ENCODE measurements around the gene ZNF132. TPM values are rescaled to one million over a fixed set of nuclear protein-coding genes. Genes with fewer than 3 reads are reported as not detected.

Gene ZNF132
- total and polyA plus RNA-seq, 9 donors, result 3.0 to 9.5 (median 4.8) TPM

GRCh38 chr19:58388175-58388526 lies 51.8 kb downstream of the ZNF132 start:
- H3K27ac ChIP-seq (ENCODE audit: low read length), result no peak overlapping the region
- 89% methylated on average over 1 of the region's 3 CpGs for WGBS (ENCODE audit: insufficient coverage)
- no peaks in the 10 kb centered on the region for H3K9me3 ChIP-seq (replicated peaks; ENCODE audit: control insufficient read depth, low read depth, low read length)
- peaks cover 38% of the 10 kb centered on the region for H3K36me3 ChIP-seq (ENCODE audit: control insufficient read depth, insufficient read depth, low read length)
- H3K4me1 ChIP-seq (ENCODE audit: control insufficient read depth, insufficient read depth, low read length), result peaks cover 24% of the 10 kb centered on the region
- H3K27me3 ChIP-seq (ENCODE audit: control insufficient read depth, insufficient read depth, low read length), result no peaks in the 10 kb centered on the region
- DNase-seq, result no peak
- H3K4me3 ChIP-seq (ENCODE audit: low read length), result peak overlapping the region; percentile 79

- no peak for DNase-seq
- 17% methylated on average over 24 of the region's 39 CpGs for WGBS (ENCODE audit: insufficient coverage)
- Histone ChIP-seq H3K9me3 (replicated peaks; ENCODE audit: control insufficient read depth, low read depth, low read length) (no peaks in the 10 kb centered on the region), H3K4me3 (ENCODE audit: low read length) (peak overlapping the region; percentile 79), H3K27me3 (ENCODE audit: control insufficient read depth, insufficient read depth, low read length) (no peaks in the 10 kb centered on the region), H3K36me3 (ENCODE audit: control insufficient read depth, insufficient read depth, low read length) (peaks cover 32% of the 10 kb centered on the region), H3K4me1 (ENCODE audit: control insufficient read depth, insufficient read depth, low read length) (peaks cover 24% of the 10 kb centered on the region), H3K27ac (ENCODE audit: low read length) (peak overlapping the region; percentile 43)
These were observed 52.4 kb downstream of the ZNF132 start for GRCh38 chr19:58387338-58388174.

GRCh38 chr19:58386576-58387337 lies 53.2 kb downstream of the ZNF132 start, which contains the start of gene RPS5:
TSS of gene RPS5 (plus strand) at chr19:58387269. CDS start at chr19:58388138, 869 bp downstream.
- H3K36me3 ChIP-seq (ENCODE audit: control insufficient read depth, insufficient read depth, low read length), result peaks cover 26% of the 10 kb centered on the region
- no peaks in the 10 kb centered on the region for H3K9me3 ChIP-seq (replicated peaks; ENCODE audit: control insufficient read depth, low read depth, low read length)
- H3K4me1 ChIP-seq (ENCODE audit: control insufficient read depth, insufficient read depth, low read length), result peaks cover 26% of the 10 kb centered on the region
- WGBS (ENCODE audit: insufficient coverage), result under 1% methylated on average over 62 of the region's 64 CpGs
- peak within 1 kb of the TSS; percentile 79 for H3K4me3 ChIP-seq (ENCODE audit: low read length)
- H3K27me3 ChIP-seq (ENCODE audit: control insufficient read depth, insufficient read depth, low read length), result no peaks in the 10 kb centered on the region
- H3K27ac ChIP-seq (ENCODE audit: low read length), result peak within 1 kb of the TSS; percentile 98
- peak; percentile 100 for DNase-seq

GRCh38 chr19:58385891-58386575 lies 53.9 kb downstream of the ZNF132 start:
- DNase-seq, result peak; percentile 42
- WGBS (ENCODE audit: insufficient coverage), result under 1% methylated on average over 25 of the region's 36 CpGs
- Histone ChIP-seq H3K9me3 (replicated peaks; ENCODE audit: control insufficient read depth, low read depth, low read length) (no peaks in the 10 kb centered on the region), H3K4me3 (ENCODE audit: low read length) (peak overlapping the region; percentile 79), H3K27me3 (ENCODE audit: control insufficient read depth, insufficient read depth, low read length) (no peaks in the 10 kb centered on the region), H3K27ac (ENCODE audit: low read length) (peak overlapping the region; percentile 98), H3K4me1 (ENCODE audit: control insufficient read depth, insufficient read depth, low read length) (peaks cover 30% of the 10 kb centered on the region), H3K36me3 (ENCODE audit: control insufficient read depth, insufficient read depth, low read length) (peaks cover 19% of the 10 kb centered on the region)

GRCh38 chr19:58385313-58385890 lies 54.6 kb downstream of the ZNF132 start:
- Histone ChIP-seq H3K36me3 (ENCODE audit: control insufficient read depth, insufficient read depth, low read length) (peaks cover 13% of the 10 kb centered on the region), H3K27ac (ENCODE audit: low read length) (peak overlapping the region; percentile 98), H3K4me3 (ENCODE audit: low read length) (peak overlapping the region; percentile 79), H3K4me1 (ENCODE audit: control insufficient read depth, insufficient read depth, low read length) (peaks cover 31% of the 10 kb centered on the region), H3K27me3 (ENCODE audit: control insufficient read depth, insufficient read depth, low read length) (no peaks in the 10 kb centered on the region), H3K9me3 (replicated peaks; ENCODE audit: control insufficient read depth, low read depth, low read length) (no peaks in the 10 kb centered on the region)
- DNase-seq, result no peak
- 67% methylated on average over 8 of the region's 9 CpGs for WGBS (ENCODE audit: insufficient coverage)

GRCh38 chr19:58382997-58383603 lies 56.9 kb downstream of the ZNF132 start:
- no peak for DNase-seq
- H3K9me3 ChIP-seq (replicated peaks; ENCODE audit: control insufficient read depth, low read depth, low read length), result no peaks in the 10 kb centered on the region
- H3K36me3 ChIP-seq (ENCODE audit: control insufficient read depth, insufficient read depth, low read length), result peaks cover 2% of the 10 kb centered on the region
- H3K27me3 ChIP-seq (ENCODE audit: control insufficient read depth, insufficient read depth, low read length), result no peaks in the 10 kb centered on the region
- peaks cover 40% of the 10 kb centered on the region for H3K4me1 ChIP-seq (ENCODE audit: control insufficient read depth, insufficient read depth, low read length)
- H3K4me3 ChIP-seq (ENCODE audit: low read length), result no peak overlapping the region
- H3K27ac ChIP-seq (ENCODE audit: low read length), result no peak overlapping the region
- 84% methylated on average over 4 of the region's 6 CpGs for WGBS (ENCODE audit: insufficient coverage)

Other genes with a start within 250 kb of the ZNF132 start
- 24.2 TPM for gene ZNF544, start 211.2 kb downstream of the ZNF132 start, total RNA-seq
- gene ZNF544, start 211.2 kb downstream of the ZNF132 start, polyA plus RNA-seq (ENCODE audit: insufficient read depth in 1 of 8, insufficient read length in 8 of 8, low replicate concordance in 1 of 8), result 10 to 100 TPM; 13.2 to 22.6 (median 15.7) TPM
- 5.7 TPM for gene ZNF8, start 161.2 kb downstream of the ZNF132 start, total RNA-seq
- gene ZNF8, start 161.2 kb downstream of the ZNF132 start, polyA plus RNA-seq (ENCODE audit: insufficient read depth in 1 of 8, insufficient read length in 8 of 8, low replicate concordance in 1 of 8), result 1 to 10 TPM; 2.6 to 5.9 (median 4.4) TPM
- 30.5 TPM for gene ERVK3-1, start 134.8 kb downstream of the ZNF132 start, total RNA-seq
- gene ERVK3-1, start 134.8 kb downstream of the ZNF132 start, polyA plus RNA-seq (ENCODE audit: insufficient read depth in 1 of 8, insufficient read length in 8 of 8, low replicate concordance in 1 of 8), result 10 to 100 TPM; 28.8 to 37.1 (median 32.4) TPM
- 2.7 TPM for gene ZSCAN22, start 113.2 kb downstream of the ZNF132 start, total RNA-seq
- gene ZSCAN22, start 113.2 kb downstream of the ZNF132 start, polyA plus RNA-seq (ENCODE audit: insufficient read depth in 1 of 8, insufficient read length in 8 of 8, low replicate concordance in 1 of 8), result 1 to 10 TPM; 2.4 to 3.4 (median 3.2) TPM
- gene A1BG, start 86.7 kb downstream of the ZNF132 start, total RNA-seq, result 10.8 TPM
- 1 to 10 TPM; 2.4 to 5.0 (median 4.2) TPM for gene A1BG, start 86.7 kb downstream of the ZNF132 start, polyA plus RNA-seq (ENCODE audit: insufficient read depth in 1 of 8, insufficient read length in 8 of 8, low replicate concordance in 1 of 8)
- gene ZNF497, start 77.4 kb downstream of the ZNF132 start, total RNA-seq, result 2.2 TPM
- gene ZNF497, start 77.4 kb downstream of the ZNF132 start, polyA plus RNA-seq (ENCODE audit: insufficient read depth in 1 of 8, insufficient read length in 8 of 8, low replicate concordance in 1 of 8), result 1 to 10 TPM; 1.8 to 3.2 (median 2.7) TPM
- 1.0 TPM for gene ZNF837, start 59.1 kb downstream of the ZNF132 start, total RNA-seq
- gene ZNF837, start 59.1 kb downstream of the ZNF132 start, polyA plus RNA-seq (ENCODE audit: insufficient read depth in 1 of 8, insufficient read length in 8 of 8, low replicate concordance in 1 of 8), result 1 to 10 TPM; 1.1 to 2.3 (median 1.8) TPM
- 2,401 TPM for gene RPS5, start 52.9 kb downstream of the ZNF132 start, total RNA-seq
- 1,000 to 10,000 TPM; 1,523 to 1,956 (median 1,735) TPM for gene RPS5, start 52.9 kb downstream of the ZNF132 start, polyA plus RNA-seq (ENCODE audit: insufficient read depth in 1 of 8, insufficient read length in 8 of 8, low replicate concordance in 1 of 8)
- not detected for gene RNF225, start 44.5 kb downstream of the ZNF132 start, total RNA-seq
- under 1 TPM in 1 of 8 donors, not detected in 7; 0.20 TPM for gene RNF225, start 44.5 kb downstream of the ZNF132 start, polyA plus RNA-seq (ENCODE audit: insufficient read depth in 1 of 8, insufficient read length in 8 of 8, low replicate concordance in 1 of 8)
- gene ZNF584, start 31.5 kb downstream of the ZNF132 start, total RNA-seq, result 7.9 TPM
- gene ZNF584, start 31.5 kb downstream of the ZNF132 start, polyA plus RNA-seq (ENCODE audit: insufficient read depth in 1 of 8, insufficient read length in 8 of 8, low replicate concordance in 1 of 8), result 1 to 10 TPM; 4.7 to 7.8 (median 6.2) TPM
- 5.7 TPM for gene ZNF324B, start 11.5 kb upstream of the ZNF132 start, total RNA-seq
- 1 to 10 TPM; 2.7 to 4.7 (median 3.9) TPM for gene ZNF324B, start 11.5 kb upstream of the ZNF132 start, polyA plus RNA-seq (ENCODE audit: insufficient read depth in 1 of 8, insufficient read length in 8 of 8, low replicate concordance in 1 of 8)
- 7.3 TPM for gene ZNF324, start 26.9 kb upstream of the ZNF132 start, total RNA-seq
- 1 to 10 TPM; 4.8 to 6.4 (median 5.6) TPM for gene ZNF324, start 26.9 kb upstream of the ZNF132 start, polyA plus RNA-seq (ENCODE audit: insufficient read depth in 1 of 8, insufficient read length in 8 of 8, low replicate concordance in 1 of 8)
- gene ZNF446, start 36.2 kb upstream of the ZNF132 start, total RNA-seq, result 7.8 TPM
- gene ZNF446, start 36.2 kb upstream of the ZNF132 start, polyA plus RNA-seq (ENCODE audit: insufficient read depth in 1 of 8, insufficient read length in 8 of 8, low replicate concordance in 1 of 8), result 1 to 10 TPM; 6.5 to 9.8 (median 7.8) TPM
- 5.7 TPM for gene SLC27A5, start 71.8 kb upstream of the ZNF132 start, total RNA-seq
- 1 to 10 TPM; 2.5 to 4.6 (median 3.9) TPM for gene SLC27A5, start 71.8 kb upstream of the ZNF132 start, polyA plus RNA-seq (ENCODE audit: insufficient read depth in 1 of 8, insufficient read length in 8 of 8, low replicate concordance in 1 of 8)
- 3.0 TPM for gene ZBTB45, start 79.7 kb upstream of the ZNF132 start, total RNA-seq
- 10 to 100 TPM in 6 of 8 donors, 1 to 10 TPM in 2; 9.2 to 12.4 (median 10.5) TPM for gene ZBTB45, start 79.7 kb upstream of the ZNF132 start, polyA plus RNA-seq (ENCODE audit: insufficient read depth in 1 of 8, insufficient read length in 8 of 8, low replicate concordance in 1 of 8)
- 213 TPM for gene TRIM28, start 103.9 kb upstream of the ZNF132 start, total RNA-seq
- 100 to 1,000 TPM; 297 to 466 (median 390) TPM for gene TRIM28, start 103.9 kb upstream of the ZNF132 start, polyA plus RNA-seq (ENCODE audit: insufficient read depth in 1 of 8, insufficient read length in 8 of 8, low replicate concordance in 1 of 8)
- gene CHMP2A, start 115.0 kb upstream of the ZNF132 start, total RNA-seq, result 60.8 TPM
- 10 to 100 TPM; 71.0 to 83.3 (median 77.3) TPM for gene CHMP2A, start 115.0 kb upstream of the ZNF132 start, polyA plus RNA-seq (ENCODE audit: insufficient read depth in 1 of 8, insufficient read length in 8 of 8, low replicate concordance in 1 of 8)
- 30.6 TPM for gene UBE2M, start 118.5 kb upstream of the ZNF132 start, total RNA-seq
- gene UBE2M, start 118.5 kb upstream of the ZNF132 start, polyA plus RNA-seq (ENCODE audit: insufficient read depth in 1 of 8, insufficient read length in 8 of 8, low replicate concordance in 1 of 8), result 10 to 100 TPM; 65.3 to 71.8 (median 67.3) TPM
- gene MZF1, start 133.2 kb upstream of the ZNF132 start, total RNA-seq, result 10.3 TPM
- gene MZF1, start 133.2 kb upstream of the ZNF132 start, polyA plus RNA-seq (ENCODE audit: insufficient read depth in 1 of 8, insufficient read length in 8 of 8, low replicate concordance in 1 of 8), result 10 to 100 TPM in 7 of 8 donors, 1 to 10 TPM in 1; 8.1 to 21.4 (median 17.4) TPM

Data from muscle of leg (tissue), 11 donors.